A549 (cell line): ENCODE measurements around the gene KDELR1.

Experiments used
- BCL3 ChIP-seq: fragments of >200 bp; sonication (Bioruptor Twin); formaldehyde crosslinking; IDR thresholded peaks from 3 replicates; pipeline ENCODE4 v1.6.1; 2016
- CHD2 ChIP-seq: fragments of 150-350 bp; IDR thresholded peaks from 2 replicates; pipeline ENCODE4 v1.6.1; 2014; ENCODE audit warnings: low read length; ENCODE audit not compliant: partially characterized antibody
- CTCF ChIP-seq: fragments of >200 bp; sonication (Bioruptor Twin); formaldehyde crosslinking; IDR thresholded peaks from 3 replicates; pipeline ENCODE4 v1.5.1; 2016
- HDAC2 ChIP-seq: fragments of 200-600 bp; sonication (generic); IDR thresholded peaks from 2 replicates; pipeline ENCODE4 v1.6.1; 2016
- JUN ChIP-seq, 2 experiments: fragments of >200 bp; sonication (Bioruptor Twin); formaldehyde crosslinking; IDR thresholded peaks; 2 replicates in 1 of 2; 3 replicates in 1 of 2; pipeline ENCODE4 v1.6.1; 2016 to 2017
- NPAS2 ChIP-seq: fragments of 250-450 bp; sonication (Bioruptor Pico); IDR thresholded peaks from 2 replicates; pipeline ENCODE4 v1.8.0; 2022; ENCODE audit warnings: mild to moderate bottlenecking, moderate library complexity, borderline replicate concordance
- POLR2A ChIP-seq: IDR thresholded peaks from 2 replicates; pipeline ENCODE4 v1.6.1; 2012; ENCODE audit warnings: mild to moderate bottlenecking, low read length
- TF ChIP-seq, protein P1 (sequence below): fragments of 450-650 bp; IDR thresholded peaks from 2 replicates; pipeline ENCODE4 v1.6.1; 2014; ENCODE audit warnings: antibody characterized with exemption

- TF ChIP-seq, protein P1, sequence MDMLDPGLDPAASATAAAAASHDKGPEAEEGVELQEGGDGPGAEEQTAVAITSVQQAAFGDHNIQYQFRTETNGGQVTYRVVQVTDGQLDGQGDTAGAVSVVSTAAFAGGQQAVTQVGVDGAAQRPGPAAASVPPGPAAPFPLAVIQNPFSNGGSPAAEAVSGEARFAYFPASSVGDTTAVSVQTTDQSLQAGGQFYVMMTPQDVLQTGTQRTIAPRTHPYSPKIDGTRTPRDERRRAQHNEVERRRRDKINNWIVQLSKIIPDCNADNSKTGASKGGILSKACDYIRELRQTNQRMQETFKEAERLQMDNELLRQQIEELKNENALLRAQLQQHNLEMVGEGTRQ, result no peak
- TF ChIP-seq CTCF, result no peak
- TF ChIP-seq HDAC2, result no peak
- no peak for TF ChIP-seq BCL3
- no peak for TF ChIP-seq CHD2
- no peak for TF ChIP-seq POLR2A
- TF ChIP-seq NPAS2 (CRISPR knock-in tag), result no peak
- TF ChIP-seq JUN (IDR thresholded peaks at IDR 0.05), result no peak
These were observed 42.0 kb upstream of the KDELR1 start for GRCh38 chr19:48433337-48433736.
